ENCODE results near the gene MTNR1A. TPM values are rescaled to one million over a fixed set of nuclear protein-coding genes. Genes with fewer than 3 reads are reported as not detected.
"Not testable (repeated sequence)": the region's sequence is repeated elsewhere in the genome, so short reads cannot be mapped to it uniquely, and the experiment has no call there.

Gene MTNR1A
- total RNA-seq, 2 donors from 2014 or later: 1.3 TPM; not detected in 1

- 87% methylated on average over 8 of the region's 8 CpGs for whole genome bisulfite sequencing
- no peaks in the 10 kb centered on the region for H3K4me1 ChIP-seq (replicated peaks)
- TF ChIP-seq POLR2AphosphoS5 (IDR thresholded peaks at IDR 0.05) (no peak), POLR2A (IDR thresholded peaks at IDR 0.05) (no peak), CTCF (IDR thresholded peaks at IDR 0.05) (no peak)
- no peaks in the 10 kb centered on the region for H3K9me3 ChIP-seq
- intact Hi-C loops (cut with DNase I): no loop called here
- no peaks in the 10 kb centered on the region for H3K27me3 ChIP-seq (replicated peaks; ENCODE audit: insufficient read depth)
- H3K27ac ChIP-seq: no peak overlapping the region
- DNase-seq (ENCODE audit: low spot score): no peak
- no peak overlapping the region for H3K4me3 ChIP-seq
- no peaks in the 10 kb centered on the region for H3K36me3 ChIP-seq
Observed at GRCh38 chr4:186514271-186514950, 41.0 kb downstream of the MTNR1A start.

DNA sequence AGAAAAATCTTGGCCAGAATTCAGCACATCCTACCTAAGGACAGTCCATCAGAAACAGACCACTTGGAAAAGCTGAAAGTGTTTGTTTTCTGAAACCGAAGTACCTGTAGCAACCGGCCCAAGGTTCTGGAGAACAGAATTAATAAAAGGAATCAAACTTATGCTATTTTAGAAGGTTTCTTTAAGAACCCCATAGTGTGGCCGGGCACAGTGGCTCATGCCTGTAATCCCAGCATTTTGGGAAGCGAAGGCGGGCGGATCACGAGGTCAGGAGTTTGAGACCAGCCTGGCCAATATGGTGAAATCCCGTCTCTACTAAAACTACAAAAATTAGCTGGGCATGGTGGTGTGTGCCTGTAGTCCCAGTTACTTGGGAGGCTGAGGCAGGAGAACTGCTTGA, 50.6 kb downstream of the MTNR1A start:
- H3K27ac ChIP-seq; intact Hi-C loops (cut with DNase I): not testable (repeated sequence)

DNA sequence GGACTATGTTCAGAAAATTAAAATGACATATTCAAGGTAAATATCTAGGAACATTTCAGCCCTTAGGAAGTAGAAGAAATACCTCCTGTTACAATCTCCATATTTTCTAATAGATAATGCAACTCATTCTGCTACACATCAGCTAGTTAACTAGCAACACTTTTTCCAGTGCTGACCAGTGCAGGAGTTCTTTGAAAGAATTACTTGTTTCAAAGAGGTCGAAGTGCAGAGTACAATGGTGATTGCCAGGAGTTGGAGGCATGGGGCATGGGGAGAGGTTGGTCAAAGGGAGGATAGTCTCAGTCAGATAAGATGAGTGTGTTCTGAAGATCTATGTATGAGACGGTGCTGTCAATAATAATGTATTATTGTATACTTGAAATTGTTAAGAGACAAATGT, 53.1 kb downstream of the MTNR1A start:
- Histone ChIP-seq H3K36me3 (no peaks in the 10 kb centered on the region), H3K4me1 (replicated peaks) (no peaks in the 10 kb centered on the region), H3K4me3 (no peak overlapping the region), H3K27me3 (replicated peaks; ENCODE audit: insufficient read depth) (no peaks in the 10 kb centered on the region), H3K9me3 (no peaks in the 10 kb centered on the region), H3K27ac (no peak overlapping the region)
- 77% methylated on average over 2 of the region's 2 CpGs for WGBS
- TF ChIP-seq POLR2A (IDR thresholded peaks at IDR 0.05): no peak
- TF ChIP-seq POLR2AphosphoS5 (IDR thresholded peaks at IDR 0.05): no peak
- TF ChIP-seq CTCF (IDR thresholded peaks at IDR 0.05): no peak
- intact Hi-C loops (cut with DNase I): no loop called here
- no peak for DNase-seq (ENCODE audit: low spot score)

More for the DNA sequence above, 50.6 kb downstream of the MTNR1A start:
- H3K4me3 ChIP-seq; H3K36me3 ChIP-seq; H3K4me1 ChIP-seq (replicated peaks); H3K27me3 ChIP-seq (replicated peaks; ENCODE audit: insufficient read depth); H3K9me3 ChIP-seq; DNase-seq (ENCODE audit: low spot score): not testable (repeated sequence)
- 79% methylated on average over 8 of the region's 8 CpGs for WGBS

DNA sequence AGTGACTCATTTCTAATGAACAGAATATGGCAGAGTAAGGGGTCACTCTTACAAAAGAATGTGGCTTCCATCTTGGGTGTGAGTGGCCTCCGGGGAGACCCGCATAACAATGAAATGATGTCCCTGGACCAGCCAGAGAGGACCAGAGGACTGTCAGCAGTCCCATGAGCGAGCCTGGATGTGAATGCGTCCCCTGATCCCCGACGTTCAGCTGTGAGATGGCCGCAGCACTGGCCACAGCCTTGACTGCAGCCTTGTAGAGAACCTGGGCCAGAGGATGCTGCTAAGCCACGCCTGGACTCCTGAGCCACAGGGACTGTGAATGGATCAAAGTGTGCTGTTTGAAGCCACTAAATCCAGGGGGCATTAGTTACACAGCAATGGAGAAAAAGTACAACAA, 53.8 kb downstream of the MTNR1A start:
- no peaks in the 10 kb centered on the region for H3K9me3 ChIP-seq
- H3K36me3 ChIP-seq: no peaks in the 10 kb centered on the region
- no peaks in the 10 kb centered on the region for H3K4me1 ChIP-seq (replicated peaks)
- WGBS: 87% methylated on average over 8 of the region's 8 CpGs
- TF ChIP-seq CTCF (IDR thresholded peaks at IDR 0.05): no peak
- no peak for TF ChIP-seq POLR2A (IDR thresholded peaks at IDR 0.05)
- DNase-seq (ENCODE audit: low spot score): no peak
- intact Hi-C loops (cut with DNase I): no loop called here
- no peak overlapping the region for H3K27ac ChIP-seq
- H3K4me3 ChIP-seq: no peak overlapping the region
- no peaks in the 10 kb centered on the region for H3K27me3 ChIP-seq (replicated peaks; ENCODE audit: insufficient read depth)

DNA sequence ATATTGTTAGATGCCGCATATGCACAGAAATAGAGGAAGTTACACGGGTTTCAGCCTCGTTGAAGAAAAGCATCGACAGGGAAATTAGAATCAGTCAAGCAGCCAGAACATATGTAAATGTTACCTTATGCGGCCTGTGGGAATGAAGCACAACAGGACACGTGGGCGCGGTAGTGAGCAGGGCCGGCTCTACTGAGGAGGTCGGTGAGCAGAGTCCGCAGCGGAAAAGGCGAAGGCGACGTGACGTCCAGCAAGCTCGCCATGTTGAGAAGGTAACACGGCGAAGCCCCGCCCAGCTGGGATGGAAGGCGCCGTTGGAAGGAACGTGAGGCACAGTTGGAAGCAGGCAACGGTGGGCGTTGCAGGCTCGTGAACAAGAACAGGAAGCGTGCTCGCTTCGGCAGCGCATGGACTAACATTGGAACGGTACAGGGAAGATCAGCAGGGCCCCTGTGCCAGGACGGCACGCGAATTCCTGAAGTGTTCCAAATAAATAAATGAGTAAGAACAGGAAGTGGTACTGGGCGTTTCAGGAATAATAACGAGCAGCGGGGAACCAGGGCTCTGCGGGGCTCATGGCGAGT, 54.6 kb downstream of the MTNR1A start:
- WGBS: 83% methylated on average over 39 of the region's 39 CpGs
- no peak overlapping the region for H3K27ac ChIP-seq

More for the DNA sequence above, 54.6 kb downstream of the MTNR1A start:
- DNase-seq (ENCODE audit: low spot score): no peak
- H3K27me3 ChIP-seq (replicated peaks; ENCODE audit: insufficient read depth): no peaks in the 10 kb centered on the region
- H3K4me1 ChIP-seq (replicated peaks): no peaks in the 10 kb centered on the region
- no peaks in the 10 kb centered on the region for H3K9me3 ChIP-seq
- no peak overlapping the region for H3K4me3 ChIP-seq
- TF ChIP-seq POLR2A (IDR thresholded peaks at IDR 0.05) (no peak), CTCF (IDR thresholded peaks at IDR 0.05) (no peak), POLR2AphosphoS5 (IDR thresholded peaks at IDR 0.05) (no peak)
- intact Hi-C loops (cut with DNase I): no loop called here
- no peaks in the 10 kb centered on the region for H3K36me3 ChIP-seq

Data from prostate gland (tissue), 2 donors.